GM18507 (cell line): ENCODE measurements around the gene MGMT.

Experiments used
- DNase-seq: peaks from one replicate; pipeline ENCODE4 v3.0.0; 2011; ENCODE audit warnings: low read depth; ENCODE audit not compliant: insufficient read length; ENCODE audit errors: extremely low spot score
- FAIRE-seq: peaks from 2 replicates; lab custom pipeline; 2011; peaks lifted over from hg19 to GRCh38; lab: Jason Lieb, UNC

Gene MGMT

DNA sequence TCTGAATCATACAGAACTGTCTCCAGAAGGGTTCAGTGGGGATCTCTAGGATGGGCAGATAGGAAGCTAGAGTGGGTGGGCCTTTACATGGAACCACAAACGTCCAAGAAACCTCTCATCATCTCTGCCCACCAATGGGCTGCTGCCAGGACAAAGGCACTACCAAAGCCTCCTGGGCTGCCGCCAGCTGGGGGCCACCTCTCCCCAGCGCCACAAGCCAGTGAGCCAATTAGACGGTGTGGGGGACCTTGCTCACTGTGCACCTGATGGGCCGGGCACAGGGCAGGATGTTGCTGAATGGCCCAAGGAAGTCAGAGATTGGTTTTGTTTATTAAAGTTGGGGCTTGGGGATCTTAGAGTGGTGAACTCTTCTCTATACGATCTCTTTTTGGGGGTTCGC is 242.1 kb downstream of the MGMT start:
- no peak for DNase-seq
- no peak for FAIRE-seq

DNA sequence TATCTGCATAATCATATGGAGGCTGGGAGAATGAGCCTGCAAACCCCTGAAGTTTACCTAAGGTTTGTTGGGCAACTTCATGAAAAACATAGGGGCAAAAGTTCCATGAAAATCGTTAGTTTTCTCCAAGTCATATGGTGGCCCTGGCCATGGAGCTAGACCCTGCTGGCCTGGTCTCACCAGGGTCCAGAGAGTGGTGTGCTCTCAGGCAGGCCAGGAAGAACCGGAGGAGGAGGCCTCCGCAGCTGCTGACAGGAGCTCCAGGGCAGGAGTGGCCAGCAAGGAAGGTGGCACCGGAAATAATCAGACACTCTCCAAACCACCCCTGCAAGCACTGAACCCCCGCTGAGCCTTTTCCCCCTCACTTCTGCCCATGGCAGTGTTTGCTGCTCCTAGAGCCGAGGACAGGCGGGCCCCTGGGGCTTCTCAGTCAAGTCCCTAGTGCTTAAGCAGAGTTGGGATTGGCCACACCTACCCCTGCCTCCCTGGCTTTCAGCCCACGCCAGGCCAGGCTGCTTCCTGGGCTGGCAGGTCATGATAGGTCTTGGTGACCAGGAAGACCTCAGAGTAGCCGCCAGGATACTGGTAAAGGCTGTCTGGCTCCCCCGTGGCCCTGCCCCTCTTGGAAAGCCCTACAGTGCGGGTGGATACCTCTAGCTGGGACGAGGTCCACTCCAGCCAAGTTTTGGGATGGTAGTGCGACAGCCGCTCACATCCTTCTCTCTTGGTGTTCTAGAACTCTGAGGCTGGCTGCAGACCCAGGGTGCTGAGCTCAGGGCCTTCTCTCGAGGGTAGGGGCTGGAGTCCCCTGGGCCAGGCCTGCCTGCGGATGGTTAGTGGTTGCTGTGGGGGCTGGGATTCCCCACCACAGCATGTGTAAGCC is 242.8 kb downstream of the MGMT start:
- no peak for FAIRE-seq
- no peak for DNase-seq

DNA sequence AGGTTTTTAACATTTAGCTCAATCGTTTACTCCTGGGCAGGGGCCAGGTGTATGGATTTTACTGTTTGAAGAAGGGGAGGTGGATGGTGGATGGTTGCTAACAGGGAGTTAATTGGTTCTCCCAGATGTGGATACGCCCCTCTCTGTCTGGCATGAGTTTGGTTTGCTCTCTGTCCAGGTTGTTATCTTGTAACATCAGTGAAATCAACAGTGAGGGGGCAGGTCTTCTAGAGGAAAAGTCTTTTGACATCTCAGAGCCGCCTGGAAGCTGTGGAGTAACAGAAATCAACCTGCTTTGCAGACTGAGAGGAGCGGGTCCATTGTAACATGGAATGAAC is 243.4 kb downstream of the MGMT start:
- DNase-seq: no peak
- FAIRE-seq: no peak

GRCh38 chr10:129711291-129711690 is 244.2 kb downstream of the MGMT start:
- FAIRE-seq: no peak
- DNase-seq: no peak

DNA sequence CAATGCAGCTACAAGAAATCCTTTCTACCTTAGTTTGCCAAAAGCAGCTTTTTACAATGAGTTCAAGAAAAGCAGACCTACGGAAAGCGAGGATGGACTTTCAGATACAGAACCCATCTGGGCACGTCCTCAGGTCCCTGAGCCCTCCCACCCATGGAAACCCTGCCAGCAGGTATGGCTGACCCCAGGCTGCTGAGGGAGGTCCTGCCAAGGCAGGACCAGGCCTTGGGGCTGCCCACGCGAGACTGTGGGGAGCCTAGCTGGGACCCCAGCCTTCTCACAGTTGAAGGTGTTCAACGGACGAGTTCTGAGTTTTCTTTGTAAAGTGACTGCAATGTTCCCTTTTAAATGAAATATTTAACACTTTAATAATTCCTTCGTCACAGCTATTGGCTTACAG is 245.0 kb downstream of the MGMT start:
- DNase-seq: no peak
- FAIRE-seq: no peak

- DNase-seq (no peak), FAIRE-seq (no peak)
These were observed 246.7 kb downstream of the MGMT start for GRCh38 chr10:129713659-129714265.

DNA sequence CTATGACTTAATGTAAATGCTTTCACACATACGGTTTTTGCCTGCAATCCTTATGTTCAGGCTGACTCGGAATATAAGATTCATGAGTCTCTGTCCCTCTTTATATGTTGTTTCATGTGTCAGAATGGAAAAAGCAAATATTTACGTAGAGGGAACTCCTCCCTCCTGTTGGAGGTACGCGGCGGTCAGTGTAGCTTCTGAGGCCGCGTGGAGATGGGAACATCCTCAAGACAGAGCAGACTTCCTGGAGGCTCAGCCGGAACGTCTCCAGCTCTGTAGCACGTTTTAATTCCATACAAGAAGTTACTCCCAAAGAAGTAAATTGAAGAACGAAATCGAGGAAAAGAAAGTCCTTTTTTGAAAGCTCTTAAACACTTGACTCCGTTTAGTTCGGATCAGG is 248.8 kb downstream of the MGMT start:
- no peak for DNase-seq
- no peak for FAIRE-seq

- FAIRE-seq: no peak
These were observed 249.2 kb downstream of the MGMT start for GRCh38 chr10:129716211-129716681.

GRCh38 chr10:129716881-129717280 is 249.8 kb downstream of the MGMT start:
- no peak for DNase-seq
- no peak for FAIRE-seq

More at GRCh38 chr10:129716211-129716681, 249.2 kb downstream of the MGMT start:
- no peak for DNase-seq

DNA sequence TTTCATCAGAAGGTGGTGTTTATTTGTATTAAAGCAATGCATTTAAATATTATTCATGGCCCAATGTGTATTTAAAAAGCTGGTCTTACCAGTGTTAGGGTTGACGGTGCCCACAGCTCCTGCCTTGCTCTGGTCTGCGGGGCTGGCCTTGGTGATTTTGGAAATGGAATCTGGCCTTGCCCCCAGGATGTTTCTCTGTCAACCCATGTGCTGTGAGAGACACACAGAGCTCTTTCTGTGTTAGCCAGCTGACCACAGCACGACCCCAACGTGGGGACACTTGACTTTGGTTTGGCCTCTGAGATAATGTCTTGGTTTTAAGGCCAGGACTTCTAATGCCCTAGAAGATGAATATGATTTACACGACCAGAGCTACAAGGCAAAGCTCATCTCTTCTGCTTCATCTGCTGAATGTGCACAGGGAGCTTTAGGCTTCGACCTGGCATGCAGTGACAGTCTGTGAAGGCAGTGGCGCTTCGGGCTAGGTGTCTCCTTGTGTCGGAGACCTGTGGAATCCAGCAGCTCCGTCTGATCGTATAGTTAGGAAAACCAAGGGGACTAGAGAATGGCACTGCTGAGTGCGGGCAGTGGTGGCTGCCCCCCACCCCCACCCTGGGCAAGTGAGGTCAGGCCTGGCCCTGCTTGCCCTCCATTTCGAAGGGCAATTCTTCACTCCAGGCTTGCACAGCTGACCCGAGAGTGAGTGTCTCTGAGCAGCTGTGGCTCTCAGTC is 250.9 kb downstream of the MGMT start:
- DNase-seq: no peak
- FAIRE-seq: no peak

GRCh38 chr10:129718548-129719414 is 251.7 kb downstream of the MGMT start:
- FAIRE-seq (no peak), DNase-seq (no peak)

- FAIRE-seq (no peak), DNase-seq (no peak)
These were observed 252.3 kb downstream of the MGMT start for GRCh38 chr10:129719415-129719739.

GRCh38 chr10:129719889-129720590 is 253.0 kb downstream of the MGMT start:
- DNase-seq (no peak), FAIRE-seq (no peak)

GRCh38 chr10:129725011-129725410 is 258.0 kb downstream of the MGMT start:
- DNase-seq (no peak), FAIRE-seq (no peak)

- DNase-seq: no peak
- no peak for FAIRE-seq
These were observed 258.4 kb downstream of the MGMT start for GRCh38 chr10:129725482-129725881.

- DNase-seq: no peak
- FAIRE-seq: no peak
These were observed 259.0 kb downstream of the MGMT start for GRCh38 chr10:129725890-129726631.

DNA sequence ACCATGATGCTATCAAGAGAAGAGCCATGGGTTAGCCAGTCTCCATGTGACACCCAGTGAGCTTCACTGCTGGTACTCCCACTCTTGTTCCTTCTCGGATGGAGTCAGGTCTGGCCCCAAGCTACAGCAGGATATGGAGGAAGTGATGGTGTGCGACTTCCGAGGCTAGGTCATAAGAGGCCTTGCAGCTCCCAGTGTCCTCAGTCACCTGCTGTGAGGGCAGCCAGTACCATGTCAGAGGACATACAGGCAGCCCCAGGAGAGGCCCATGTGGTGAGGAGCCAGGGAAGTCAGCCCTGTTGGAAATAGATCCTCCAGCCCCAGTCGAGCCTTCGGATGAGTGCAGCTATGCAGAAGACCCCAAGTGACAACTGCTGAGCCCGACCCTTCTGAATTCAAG is 260.0 kb downstream of the MGMT start:
- FAIRE-seq (no peak), DNase-seq (no peak)

- no peak for DNase-seq
These were observed 260.5 kb downstream of the MGMT start for GRCh38 chr10:129727495-129727894.

More at GRCh38 chr10:129727495-129727894, 260.5 kb downstream of the MGMT start:
- no peak for FAIRE-seq
